HepG2 (cell line): ENCODE data around the gene GNG3. TPM values are rescaled to one million over a fixed set of nuclear protein-coding genes. Genes with fewer than 3 reads are reported as not detected.
A peak's percentile ranks its signal among the peaks of the same experiment; 100 is the strongest.

Experiments used
- DMAP1 ChIP-seq: IDR thresholded peaks from 2 replicates; pipeline ENCODE4 v1.6.1; 2016
- DZIP1 ChIP-seq: sonication (generic); formaldehyde crosslinking; IDR thresholded peaks from 2 replicates; pipeline ENCODE4 v1.5.0; 2020; ENCODE audit warnings: mild to moderate bottlenecking, missing genetic modification reagents
- HHEX ChIP-seq: IDR thresholded peaks from 2 replicates; pipeline ENCODE4 v1.6.1; 2016; ENCODE audit warnings: control low read depth
- MAFK ChIP-seq, 2 experiments: IDR thresholded peaks in 1 of 2; conservative IDR thresholded peaks in 1 of 2; 2 replicates each; pipeline ENCODE4 v1.6.1; 2011; ENCODE audit warnings: improper control_type of control experiment in 2 of 2, low read length in 2 of 2
- MLLT10 ChIP-seq: sonication (generic); formaldehyde crosslinking; IDR thresholded peaks from 2 replicates; pipeline ENCODE4 v1.4.0; 2020; ENCODE audit warnings: missing genetic modification reagents
- SP4 ChIP-seq: sonication (generic); formaldehyde crosslinking; IDR thresholded peaks from 2 replicates; pipeline ENCODE4 v1.8.1; 2023; ENCODE audit warnings: mild to moderate bottlenecking, missing genetic modification reagents
- TCF7L2 ChIP-seq: IDR thresholded peaks from 2 replicates; pipeline ENCODE4 v1.6.1; 2011; ENCODE audit warnings: mild to moderate bottlenecking, low read depth, low read length, moderate library complexity
- YEATS2 ChIP-seq: sonication (generic); formaldehyde crosslinking; IDR thresholded peaks from 2 replicates; pipeline ENCODE4 v1.4.0; 2020; ENCODE audit warnings: missing genetic modification reagents, borderline replicate concordance
- ZBTB33 ChIP-seq: sonication (generic); formaldehyde crosslinking; IDR thresholded peaks from 2 replicates; pipeline ENCODE4 v1.4.0; 2020; ENCODE audit warnings: missing genetic modification reagents
- ZBTB40 ChIP-seq, 2 experiments: fragments of 450-650 bp in 1 of 2; sonication (generic) in 1 of 2; formaldehyde crosslinking in 1 of 2; IDR thresholded peaks; 2 replicates each; pipeline versions ENCODE4 v1.6.1 to v1.8.0; 2016 to 2022; ENCODE audit warnings: antibody characterized with exemption in 1 of 2, mild to moderate bottlenecking in 1 of 2, missing genetic modification reagents in 1 of 2
- ZFP82 ChIP-seq: sonication (generic); formaldehyde crosslinking; IDR thresholded peaks from 2 replicates; pipeline ENCODE4 v1.5.1; 2020; ENCODE audit warnings: mild to moderate bottlenecking, missing genetic modification reagents, borderline replicate concordance
- ZNF317 ChIP-seq: sonication (generic); formaldehyde crosslinking; IDR thresholded peaks from 2 replicates; pipeline ENCODE4 v1.5.0; 2020; ENCODE audit warnings: mild to moderate bottlenecking, missing genetic modification reagents
- ZNF343 ChIP-seq: sonication (generic); formaldehyde crosslinking; IDR thresholded peaks from 2 replicates; pipeline ENCODE4 v1.4.0; 2020; ENCODE audit warnings: mild to moderate bottlenecking, missing genetic modification reagents
- ZNF878 ChIP-seq: sonication (generic); formaldehyde crosslinking; IDR thresholded peaks from 2 replicates; pipeline ENCODE4 v1.8.1; 2023; ENCODE audit warnings: mild to moderate bottlenecking, missing genetic modification reagents, moderate library complexity
- polyA plus RNA-seq, 8 experiments: library from polyadenylated mRNA; depleted of rRNA in 3 of 8; stranded (reverse) in 7 of 8; unstranded in 1 of 8; fragments of >200 nt; fragmentation: Illumina TruSeq in 4 of 8; extraction: Trizol in 4 of 8; gene quantifications; 2 replicates each; pipeline versions ENCODE4 v1.2.1 to v1.2.3, GENCODE V29; 2011 to 2016; ENCODE audit warnings: low read depth in 4 of 8, missing spikeins in 1 of 8, mixed read lengths in 1 of 8; ENCODE audit not compliant: insufficient read depth in 1 of 8
- total RNA-seq, 5 experiments: library from RNA; depleted of rRNA; stranded (reverse); fragments of >200 nt; fragmentation: Illumina TruSeq; extraction: Trizol; gene quantifications; 2 replicates each; pipeline ENCODE4 v1.2.3, GENCODE V29; 2016; ENCODE audit warnings: low read depth in 1 of 5

The GNG3 gene
- total and polyA plus RNA-seq, 2 of the 13 experiments (the other 11 are each of a cell fraction or from before 2014, with no cell fraction given), result not detected

GRCh38 chr11:62671608-62672389 is 35.7 kb upstream of the GNG3 start, which contains the start of the genes LBHD1 and UQCC3 (continued):
- no peak for TF ChIP-seq ZBTB40 (IDR thresholded peaks at IDR 0.05)
- peak; percentile 72; the same call in 1 of the 2 replicates for TF ChIP-seq ZBTB40 (CRISPR knock-in tag; IDR thresholded peaks at IDR 0.05)
- TF ChIP-seq ZBTB33 (CRISPR knock-in tag), result no peak
- TF ChIP-seq ZNF878 (CRISPR knock-in tag), result no peak
- TF ChIP-seq ZFP82 (CRISPR knock-in tag), result peak; percentile 67; the same call in 1 of the 2 replicates
- TF ChIP-seq MAFK (conservative IDR thresholded peaks at IDR 0.05 in 1 of 2, IDR thresholded peaks at IDR 0.05 in 1 of 2; ENCODE audit: low read length in 2 of 2), result peak in 1 of 2 experiments; percentile 47; a peak in 1 of 4 replicates
- peak; percentile 80 for TF ChIP-seq DMAP1 (CRISPR knock-in tag)
- TF ChIP-seq YEATS2 (CRISPR knock-in tag), result peak; percentile 93
- TF ChIP-seq TCF7L2, result no peak
- no peak for TF ChIP-seq DZIP1
- no peak for TF ChIP-seq ZNF343 (CRISPR knock-in tag)
- TF ChIP-seq MLLT10, result no peak
- TF ChIP-seq SP4 (CRISPR knock-in tag), result peak; percentile 51; the same call in 1 of the 2 replicates
- TF ChIP-seq ZNF317 (CRISPR knock-in tag), result no peak
- TF ChIP-seq HHEX (CRISPR knock-in tag), result 0 out of 2 replicates have a peak, but pooled peaks have one; percentile 28
